Calu3 (cell line): ENCODE results near the gene FCRLB. TPM values are rescaled to one million over a fixed set of nuclear protein-coding genes. Genes with fewer than 3 reads are reported as not detected.
A peak's percentile ranks its signal among the peaks of the same experiment; 100 is the strongest.
"Not testable (repeated sequence)": the region's sequence is repeated elsewhere in the genome, so short reads cannot be mapped to it uniquely, and the experiment has no call there.

ENCODE experiments used
- Bru-seq: library from RNA; stranded (reverse); fragments of 400-500 nt; gene quantifications from one replicate; lab custom pipeline; 2021; lab: Mats Ljungman, UMichigan
- BruChase-seq, 2 experiments: library from RNA; stranded (reverse); fragments of 400-500 nt; gene quantifications; one replicate each; lab custom pipeline; 2021; lab: Mats Ljungman, UMichigan
- BruUV-seq: library from RNA; stranded (reverse); fragments of 400-500 nt; replicated peaks from 2 replicates; lab custom pipeline; 2021; lab: Mats Ljungman, UMichigan
- CTCF ChIA-PET: fragments of 300-600 bp; sonication (Branson Sonifier 250); formaldehyde crosslinking; loops from one replicate; lab custom pipeline; 2022; ENCODE audit warnings: antibody characterized with exemption; lab: Charles Lee
- DNase-seq: peaks from one replicate; pipeline ENCODE4 v3.0.0; 2022
- H3K27ac Mint-ChIP-seq: one replicate; pipeline ENCODE4 v1.8.0; 2022; ENCODE audit warnings: mixed read lengths; ENCODE audit not compliant: unreplicated experiment
- H3K27me3 Mint-ChIP-seq: one replicate; pipeline ENCODE4 v1.8.0; 2022; ENCODE audit warnings: mixed read lengths; ENCODE audit not compliant: unreplicated experiment
- H3K36me3 Mint-ChIP-seq: one replicate; pipeline ENCODE4 v1.8.0; 2022; ENCODE audit warnings: mild to moderate bottlenecking, moderate library complexity, mixed read lengths; ENCODE audit not compliant: insufficient read depth, unreplicated experiment
- H3K4me1 Mint-ChIP-seq: one replicate; pipeline ENCODE4 v1.8.0; 2022; ENCODE audit warnings: mild to moderate bottlenecking, low read depth, mixed read lengths; ENCODE audit not compliant: unreplicated experiment
- H3K4me3 Mint-ChIP-seq: one replicate; pipeline ENCODE4 v1.8.0; 2022; ENCODE audit warnings: mild to moderate bottlenecking, low read depth, moderate library complexity, mixed read lengths; ENCODE audit not compliant: unreplicated experiment
- H3K9me3 Mint-ChIP-seq: one replicate; pipeline ENCODE4 v1.8.0; 2022; ENCODE audit warnings: low read depth, mixed read lengths; ENCODE audit not compliant: unreplicated experiment
- intact Hi-C: fragments of 100-400 bp; cut with micrococcal nuclease; formaldehyde crosslinking; loops from one replicate; pipeline ENCODE4 v1.10.0; 2022; ENCODE audit not compliant: unreplicated experiment
- long read RNA-seq: library from polyadenylated mRNA; stranded (forward); transcript quantifications from one replicate; pipeline ENCODE4 v2.0.0, GENCODE V29; 2022
- total RNA-seq: library from RNA; stranded (reverse); gene quantifications from 2 replicates; pipeline ENCODE4 v1.2.3, GENCODE V29; 2022
- TF ChIP-seq, protein P1 (sequence below): fragments of 200-600 bp; IDR thresholded peaks from one replicate; pipeline ENCODE4 v1.8.0; 2022; ENCODE audit warnings: antibody characterized with exemption; ENCODE audit not compliant: unreplicated experiment

FCRLB gene, protein sequence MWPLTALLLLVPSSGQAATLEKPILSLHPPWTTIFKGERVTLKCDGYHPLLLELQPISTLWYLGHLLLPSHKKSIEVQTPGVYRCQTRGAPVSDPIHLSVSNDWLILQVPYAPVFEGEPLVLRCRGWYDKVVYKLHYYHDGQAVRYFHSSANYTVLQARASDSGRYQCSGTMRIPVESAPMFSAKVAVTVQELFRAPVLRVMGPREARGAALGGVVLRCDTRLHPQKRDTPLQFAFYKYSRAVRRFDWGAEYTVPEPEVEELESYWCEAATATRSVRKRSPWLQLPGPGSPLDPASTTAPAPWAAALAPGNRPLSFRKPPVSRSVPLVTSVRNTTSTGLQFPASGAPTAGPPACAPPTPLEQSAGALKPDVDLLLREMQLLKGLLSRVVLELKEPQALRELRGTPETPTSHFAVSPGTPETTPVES
- total RNA-seq (1.8 and 1.9 TPM in 2 replicates), Bru-seq, nascent RNA (percentile 23 among the genes with signal in this experiment), BruChase-seq, experiment 1, labeled RNA remaining after a 6-hour chase (percentile 34 among the genes with signal in this experiment), BruChase-seq, experiment 2, labeled RNA remaining after a 2-hour chase (percentile 31 among the genes with signal in this experiment)
- long read RNA-seq, partial matches to known transcripts: 2 of 5 reads
- long read RNA-seq, other reads (novel, unspliced or antisense): 0 of 5 reads

DNA sequence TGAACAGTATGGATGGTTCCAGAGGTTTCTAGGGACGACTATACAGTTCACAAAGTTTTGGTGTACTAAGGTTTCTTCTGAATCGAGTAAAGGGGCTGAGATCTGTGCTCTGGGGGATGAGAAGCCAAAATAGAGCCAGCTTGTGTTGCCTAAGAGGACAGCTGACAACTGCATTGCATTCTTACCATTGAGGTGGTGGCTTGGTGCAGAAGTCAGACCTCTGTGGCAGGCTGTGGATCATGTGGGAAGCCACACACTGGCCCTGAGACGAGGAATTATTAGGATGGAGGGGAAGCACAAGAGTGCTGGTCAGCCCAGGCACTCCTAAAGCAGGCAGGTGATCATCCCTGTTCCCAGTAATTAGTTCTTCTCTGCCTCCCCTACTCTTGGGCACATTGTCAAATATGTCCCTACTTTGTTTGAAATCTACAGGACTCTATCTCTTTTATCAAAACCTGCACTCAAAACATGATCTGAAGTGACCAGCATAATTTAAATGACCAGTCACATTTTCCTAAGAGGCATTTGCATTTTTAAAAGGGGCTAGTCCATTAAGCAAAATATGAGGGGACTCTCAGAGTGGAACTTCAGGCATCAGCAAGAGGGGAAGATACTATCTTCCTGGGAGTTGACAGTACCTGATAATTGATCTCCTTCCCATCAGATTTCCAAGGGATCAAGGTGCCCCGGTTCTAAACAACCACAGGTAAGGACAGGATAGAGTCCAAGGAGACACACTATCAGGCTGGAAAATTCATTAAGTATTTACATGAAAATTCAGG is at the start of gene FCRLB:
TSS of gene FCRLB (plus strand) at position 589 of the 782 bp plus-strand sequence. CDS start 1,129 bp downstream, outside the sequence.
- Mint-ChIP-seq H3K27me3 (peaks cover 30% of the 10 kb centered on the region), H3K36me3 (peaks cover 13% of the 10 kb centered on the region)

GRCh38 chr1:161673437-161673836 is 47.9 kb upstream of the FCRLB start:
- DNase-seq, H3K27ac Mint-ChIP-seq, H3K9me3 Mint-ChIP-seq, intact Hi-C loops, BruUV-seq, H3K4me3 Mint-ChIP-seq, H3K36me3 Mint-ChIP-seq, H3K27me3 Mint-ChIP-seq, CTCF ChIA-PET: not testable (repeated sequence)
- H3K4me1 Mint-ChIP-seq: peaks cover 16% of the 10 kb centered on the region

More for the DNA sequence above, at the start of gene FCRLB:
- H3K4me1 Mint-ChIP-seq: peaks cover 43% of the 10 kb centered on the region
- intact Hi-C loops: no loop called here
- H3K27ac Mint-ChIP-seq: no peak within 1 kb of the TSS
- H3K9me3 Mint-ChIP-seq: no peaks in the 10 kb centered on the region
- DNase-seq: no peak
- CTCF ChIA-PET: interaction anchor here (0.8 to 1.6 kb wide), 2 partner anchors 13 to 16 kb away, joined by 3 to 5 read pairs; no protein-coding TSS in a partner anchor
- BruUV-seq: no TSS peak
- TF ChIP-seq, protein P1, sequence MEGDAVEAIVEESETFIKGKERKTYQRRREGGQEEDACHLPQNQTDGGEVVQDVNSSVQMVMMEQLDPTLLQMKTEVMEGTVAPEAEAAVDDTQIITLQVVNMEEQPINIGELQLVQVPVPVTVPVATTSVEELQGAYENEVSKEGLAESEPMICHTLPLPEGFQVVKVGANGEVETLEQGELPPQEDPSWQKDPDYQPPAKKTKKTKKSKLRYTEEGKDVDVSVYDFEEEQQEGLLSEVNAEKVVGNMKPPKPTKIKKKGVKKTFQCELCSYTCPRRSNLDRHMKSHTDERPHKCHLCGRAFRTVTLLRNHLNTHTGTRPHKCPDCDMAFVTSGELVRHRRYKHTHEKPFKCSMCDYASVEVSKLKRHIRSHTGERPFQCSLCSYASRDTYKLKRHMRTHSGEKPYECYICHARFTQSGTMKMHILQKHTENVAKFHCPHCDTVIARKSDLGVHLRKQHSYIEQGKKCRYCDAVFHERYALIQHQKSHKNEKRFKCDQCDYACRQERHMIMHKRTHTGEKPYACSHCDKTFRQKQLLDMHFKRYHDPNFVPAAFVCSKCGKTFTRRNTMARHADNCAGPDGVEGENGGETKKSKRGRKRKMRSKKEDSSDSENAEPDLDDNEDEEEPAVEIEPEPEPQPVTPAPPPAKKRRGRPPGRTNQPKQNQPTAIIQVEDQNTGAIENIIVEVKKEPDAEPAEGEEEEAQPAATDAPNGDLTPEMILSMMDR: no peak
- H3K4me3 Mint-ChIP-seq: no peak within 1 kb of the TSS

- H3K27me3 Mint-ChIP-seq, H3K36me3 Mint-ChIP-seq, BruUV-seq, H3K27ac Mint-ChIP-seq, DNase-seq, CTCF ChIA-PET, H3K9me3 Mint-ChIP-seq, H3K4me3 Mint-ChIP-seq, intact Hi-C loops: not testable (repeated sequence)
- peaks cover 16% of the 10 kb centered on the region for H3K4me1 Mint-ChIP-seq
These were observed 46.9 kb upstream of the FCRLB start for GRCh38 chr1:161674447-161674846.

GRCh38 chr1:161674908-161675307 is 46.4 kb upstream of the FCRLB start:
- CTCF ChIA-PET, H3K36me3 Mint-ChIP-seq, H3K27ac Mint-ChIP-seq, H3K4me3 Mint-ChIP-seq, intact Hi-C loops, BruUV-seq, DNase-seq, H3K27me3 Mint-ChIP-seq, H3K9me3 Mint-ChIP-seq: not testable (repeated sequence)
- peaks cover 16% of the 10 kb centered on the region for H3K4me1 Mint-ChIP-seq

GRCh38 chr1:161676441-161676840 is 44.9 kb upstream of the FCRLB start:
- TF ChIP-seq, protein P1: no peak
- no peaks in the 10 kb centered on the region for H3K36me3 Mint-ChIP-seq
- no peak for DNase-seq
- intact Hi-C loops: no loop called here
- H3K4me3 Mint-ChIP-seq: no peak overlapping the region
- H3K9me3 Mint-ChIP-seq: no peaks in the 10 kb centered on the region
- no peak overlapping the region for H3K27ac Mint-ChIP-seq
- no TSS peak for BruUV-seq
- peaks cover 4% of the 10 kb centered on the region for H3K27me3 Mint-ChIP-seq
- H3K4me1 Mint-ChIP-seq: peaks cover 16% of the 10 kb centered on the region
- CTCF ChIA-PET: no interaction called here
